Inflammatory macrophage treated with lipopolysaccharide for 4 hours (primary cell): ENCODE results near the gene RASSF10.

ENCODE experiments used
- DNase-seq: peaks from one replicate; pipeline ENCODE4 v3.0.0-alpha.2; 2020

The RASSF10 gene

DNA sequence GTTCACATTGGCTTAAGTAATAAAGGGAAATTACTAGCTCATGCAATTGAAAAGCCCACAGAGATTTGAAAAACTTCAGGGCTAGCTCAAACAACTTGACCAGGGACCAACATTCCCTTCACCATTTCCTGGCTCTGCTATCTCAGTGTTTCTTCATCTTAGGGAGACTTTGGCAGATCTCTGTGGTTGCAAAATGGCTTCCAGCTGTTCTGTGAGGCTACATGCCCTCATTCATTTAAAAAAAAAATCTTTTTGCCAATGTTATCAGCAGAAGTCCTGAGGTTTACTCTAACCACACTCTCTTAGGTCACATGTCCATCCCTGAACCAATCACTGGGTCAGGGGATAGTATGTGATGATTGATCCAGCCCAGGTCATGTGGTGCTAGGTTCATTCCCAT lies 13.9 kb upstream of the RASSF10 start:
- no peak for DNase-seq

DNA sequence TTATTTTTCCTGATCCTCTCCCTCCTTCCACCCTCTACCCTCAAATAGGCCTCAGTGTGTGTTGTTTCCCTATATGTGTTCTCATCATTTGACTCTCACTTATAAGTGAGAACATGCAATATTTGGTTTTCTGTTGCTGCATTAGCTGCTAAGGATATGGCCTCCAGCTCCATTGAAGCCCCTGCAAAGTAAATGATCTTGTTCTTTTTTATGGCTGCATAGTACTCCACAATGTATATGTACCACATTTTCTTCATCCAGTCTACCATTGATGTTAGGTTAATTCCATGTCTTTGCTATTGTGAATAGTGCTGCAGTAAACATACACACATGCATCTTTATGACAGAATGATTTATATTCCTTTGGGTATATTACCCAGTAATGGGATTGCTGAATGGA lies 13.3 kb upstream of the RASSF10 start:
- DNase-seq = no peak

DNA sequence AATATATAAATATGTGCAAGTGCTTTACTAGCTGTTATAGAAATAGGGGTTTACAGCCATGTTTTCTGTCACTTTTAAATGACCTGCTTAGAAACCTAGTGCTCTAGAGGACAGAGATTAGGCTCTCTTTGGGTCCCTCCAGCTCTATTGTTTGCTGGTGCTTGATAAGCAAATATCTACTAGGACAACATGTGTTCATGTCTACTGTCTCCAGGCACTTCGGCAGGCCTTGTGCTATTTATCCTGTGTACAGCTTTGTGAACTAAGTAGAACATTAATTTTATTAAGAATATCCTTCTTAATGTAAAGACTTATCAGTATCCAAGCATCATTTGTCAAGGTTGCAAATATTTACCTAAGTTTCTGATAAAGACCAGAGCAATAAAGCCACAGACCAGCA lies 11.9 kb upstream of the RASSF10 start:
- no peak for DNase-seq

DNA sequence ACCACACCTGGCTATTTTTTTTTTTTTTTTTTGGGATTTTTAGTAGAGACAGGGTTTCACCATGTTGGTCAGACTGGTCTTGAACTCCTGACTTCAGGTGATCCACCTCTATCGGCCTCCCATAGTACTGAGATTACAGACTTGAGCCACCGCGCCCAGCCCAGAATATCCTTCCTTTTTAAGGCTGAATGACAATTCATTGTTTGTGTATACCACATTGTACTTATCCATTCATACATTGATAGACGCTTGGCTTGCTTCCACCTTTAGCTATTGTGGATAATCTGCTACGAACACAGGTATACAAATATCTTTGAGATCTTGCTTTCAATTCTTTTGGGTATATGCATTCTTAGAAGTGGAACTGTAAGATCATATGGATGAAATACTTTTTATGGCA lies 10.8 kb upstream of the RASSF10 start:
- DNase-seq = no peak

DNA sequence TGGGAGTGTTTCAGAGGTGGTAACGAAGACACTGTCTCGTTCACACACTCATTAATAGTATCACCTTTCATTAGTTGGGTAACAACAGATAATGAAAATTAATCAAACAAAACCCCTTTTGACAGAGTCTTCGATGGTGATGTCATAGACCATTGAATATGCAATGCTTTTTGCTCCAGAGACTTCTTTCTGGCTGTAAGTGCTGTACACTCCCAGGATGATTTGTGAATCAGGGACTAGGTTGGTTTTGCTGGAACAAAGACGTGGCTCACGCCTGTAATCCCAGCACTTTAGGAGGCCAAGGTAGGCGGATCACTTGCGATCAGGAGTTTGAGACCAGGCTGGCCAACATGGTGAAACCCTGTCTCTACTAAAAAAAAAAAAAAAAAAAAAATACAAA lies 9.5 kb upstream of the RASSF10 start:
- DNase-seq = no peak

DNA sequence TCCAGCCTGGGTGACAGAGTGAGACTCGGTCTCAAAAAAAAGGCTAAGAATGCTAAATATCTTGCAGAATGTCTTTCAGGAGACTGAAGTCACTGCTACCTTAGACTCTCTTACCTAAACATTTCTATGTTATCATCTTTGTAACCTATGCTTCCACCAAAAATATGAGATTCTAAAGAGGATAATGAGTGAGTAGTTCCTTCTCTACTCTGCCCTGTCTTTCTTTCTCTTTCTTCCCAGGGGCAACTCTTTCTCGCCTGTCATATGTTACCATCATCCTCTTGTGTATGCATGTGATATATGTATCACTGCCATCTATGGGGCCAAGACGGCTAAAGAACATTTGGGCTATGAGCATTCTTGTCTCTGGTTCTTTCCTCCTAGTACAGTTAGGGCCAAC lies 9.0 kb upstream of the RASSF10 start:
- no peak for DNase-seq

DNA sequence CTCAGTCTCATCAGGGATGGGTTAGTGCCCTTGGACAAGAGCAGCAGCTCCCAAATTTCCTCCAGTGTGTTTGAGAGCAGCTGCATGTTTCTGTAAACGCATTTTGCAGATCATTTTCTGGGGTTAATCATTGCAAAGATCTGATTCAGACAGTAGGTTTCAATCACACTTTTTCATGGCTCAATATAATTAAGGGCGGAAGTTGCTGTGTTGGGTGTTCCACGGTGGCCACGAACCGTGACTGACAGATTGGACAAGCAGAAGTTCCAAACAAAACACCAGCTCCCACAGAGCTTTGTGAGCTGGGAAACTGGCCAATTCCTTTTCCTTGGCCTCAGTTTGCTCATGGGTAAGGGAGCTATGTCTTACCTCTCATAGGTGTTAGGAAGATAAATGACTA lies 8.4 kb upstream of the RASSF10 start:
- DNase-seq = no peak

DNA sequence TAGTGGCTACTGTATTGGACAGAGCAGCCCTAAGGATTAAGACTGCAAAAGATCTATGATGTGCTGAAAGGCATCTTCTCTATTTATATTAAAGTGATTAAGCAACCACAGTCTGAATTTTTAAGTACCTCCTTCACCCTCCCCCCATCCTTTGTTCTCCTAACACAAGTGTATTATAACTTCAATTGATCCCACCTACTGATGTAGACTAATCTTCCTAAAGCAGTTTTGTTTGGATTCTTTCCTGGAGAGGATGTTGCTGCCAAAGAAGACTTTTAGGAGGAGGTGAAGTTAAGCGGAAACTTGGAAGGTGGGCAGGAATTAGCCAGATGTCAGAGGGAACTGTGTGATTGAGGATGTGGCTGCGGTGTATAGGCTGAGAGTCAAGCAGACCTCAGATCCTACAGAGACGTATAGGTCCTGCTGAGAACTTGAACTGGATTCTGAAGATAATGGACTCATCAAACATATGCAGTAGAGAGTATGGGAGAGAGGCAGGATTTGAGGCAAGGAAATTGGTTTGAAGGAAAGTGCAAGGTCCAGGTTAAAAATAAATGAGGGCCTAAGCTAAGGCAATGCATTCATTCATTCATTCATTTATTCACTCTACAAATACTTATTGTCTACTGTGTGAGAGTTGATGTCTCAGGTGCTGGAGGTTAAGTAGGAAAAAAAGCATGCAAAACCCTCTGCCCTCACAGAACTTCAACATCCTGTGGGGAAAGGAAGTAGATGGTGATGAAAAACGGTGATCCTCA lies 5.2 kb upstream of the RASSF10 start:
- DNase-seq = no peak

DNA sequence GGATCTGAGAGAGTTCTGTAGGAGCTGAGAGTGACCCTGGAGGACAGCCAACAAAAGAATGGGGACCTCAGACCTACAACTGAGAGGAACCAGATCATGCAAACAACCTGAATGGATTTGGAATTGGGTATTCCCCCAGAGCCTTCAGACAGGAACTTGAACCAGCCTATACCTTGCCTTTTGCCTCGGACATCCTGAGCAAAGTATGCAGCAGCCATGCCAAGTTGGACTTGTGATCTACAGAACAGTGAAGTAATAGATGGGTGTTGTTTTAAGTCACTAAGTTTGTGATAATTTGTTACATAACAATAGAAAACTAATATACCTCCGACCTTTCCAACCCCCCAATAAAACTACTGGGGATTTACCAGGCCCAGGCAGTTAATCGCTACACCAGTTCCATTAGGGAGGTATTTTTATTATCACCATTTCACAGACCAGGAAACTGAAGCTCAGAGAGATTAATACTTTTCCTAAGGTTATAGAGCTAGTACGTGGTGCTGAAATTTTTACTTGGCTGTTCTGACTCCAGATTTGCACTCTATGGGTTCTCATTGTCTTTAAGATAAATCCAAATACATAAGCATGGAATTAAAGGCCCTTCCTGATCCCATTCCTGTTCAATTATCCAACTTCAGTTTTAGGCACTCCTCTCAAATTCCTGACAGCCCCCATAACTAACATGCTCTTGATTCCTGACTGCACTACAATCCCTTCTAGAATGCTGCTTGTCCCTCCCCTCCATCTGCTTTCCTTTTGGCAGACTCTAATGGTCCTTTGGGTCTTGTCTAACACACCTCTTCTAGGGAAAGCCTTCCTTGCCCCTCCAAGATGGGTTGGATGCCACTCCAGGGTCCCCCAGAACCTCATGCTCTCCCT lies 1.7 kb upstream of the RASSF10 start:
- DNase-seq = no peak

DNA sequence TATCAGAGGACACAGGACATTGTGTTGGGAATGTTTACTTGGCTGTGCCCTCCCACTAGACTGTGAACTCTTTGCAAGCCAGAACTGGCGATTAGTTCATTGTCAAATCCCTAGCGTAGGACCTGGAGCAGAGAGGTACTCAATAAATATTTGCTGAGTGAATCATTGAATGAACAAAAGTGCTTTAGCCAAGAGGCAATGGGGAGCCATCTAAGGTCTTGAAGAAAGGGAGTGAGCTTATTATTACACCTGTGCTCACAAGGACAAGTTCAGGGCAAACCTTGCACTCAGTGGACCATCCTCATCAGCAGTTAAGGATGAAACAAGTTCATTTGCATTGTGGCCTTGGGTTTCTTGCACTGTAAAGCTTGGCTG lies 1.1 kb upstream of the RASSF10 start:
- DNase-seq = no peak

DNA sequence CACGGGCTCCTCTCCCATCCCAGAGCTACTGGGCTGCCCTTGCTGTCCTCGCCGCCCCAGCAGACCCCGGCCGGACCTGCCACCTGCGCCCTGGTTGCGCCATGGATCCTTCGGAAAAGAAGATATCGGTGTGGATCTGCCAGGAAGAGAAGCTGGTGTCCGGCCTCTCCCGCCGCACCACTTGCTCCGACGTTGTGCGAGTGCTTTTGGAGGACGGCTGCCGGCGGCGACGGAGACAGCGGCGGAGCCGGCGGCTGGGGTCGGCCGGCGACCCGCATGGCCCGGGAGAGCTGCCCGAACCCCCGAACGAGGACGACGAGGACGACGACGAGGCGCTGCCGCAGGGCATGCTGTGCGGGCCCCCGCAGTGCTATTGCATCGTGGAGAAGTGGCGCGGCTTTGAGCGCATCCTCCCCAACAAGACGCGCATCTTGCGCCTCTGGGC lies 382 bp downstream of the RASSF10 start:
- DNase-seq = no peak

DNA sequence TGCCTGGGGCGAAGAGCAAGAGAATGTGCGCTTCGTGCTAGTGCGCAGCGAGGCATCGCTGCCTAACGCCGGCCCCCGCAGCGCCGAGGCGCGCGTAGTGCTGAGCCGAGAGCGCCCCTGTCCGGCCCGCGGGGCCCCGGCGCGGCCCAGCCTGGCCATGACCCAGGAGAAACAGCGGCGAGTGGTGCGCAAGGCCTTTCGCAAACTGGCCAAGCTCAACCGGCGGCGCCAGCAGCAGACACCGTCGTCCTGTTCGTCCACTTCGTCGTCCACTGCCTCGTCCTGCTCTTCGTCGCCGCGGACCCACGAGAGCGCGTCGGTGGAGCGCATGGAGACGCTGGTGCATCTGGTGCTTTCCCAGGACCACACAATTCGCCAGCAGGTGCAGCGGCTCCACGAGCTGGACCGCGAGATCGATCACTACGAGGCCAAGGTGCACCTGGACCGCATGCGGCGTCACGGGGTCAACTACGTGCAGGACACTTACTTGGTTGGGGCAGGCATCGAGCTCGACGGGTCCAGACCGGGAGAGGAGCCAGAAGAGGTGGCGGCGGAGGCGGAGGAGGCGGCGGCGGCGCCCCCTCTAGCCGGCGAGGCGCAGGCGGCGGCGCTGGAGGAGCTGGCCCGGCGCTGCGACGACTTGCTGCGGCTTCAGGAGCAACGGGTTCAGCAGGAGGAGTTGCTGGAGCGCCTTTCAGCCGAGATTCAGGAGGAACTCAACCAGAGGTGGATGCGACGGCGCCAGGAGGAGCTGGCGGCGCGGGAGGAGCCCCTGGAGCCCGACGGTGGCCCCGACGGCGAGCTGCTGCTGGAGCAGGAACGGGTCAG lies 1.0 kb downstream of the RASSF10 start:
- no peak for DNase-seq

DNA sequence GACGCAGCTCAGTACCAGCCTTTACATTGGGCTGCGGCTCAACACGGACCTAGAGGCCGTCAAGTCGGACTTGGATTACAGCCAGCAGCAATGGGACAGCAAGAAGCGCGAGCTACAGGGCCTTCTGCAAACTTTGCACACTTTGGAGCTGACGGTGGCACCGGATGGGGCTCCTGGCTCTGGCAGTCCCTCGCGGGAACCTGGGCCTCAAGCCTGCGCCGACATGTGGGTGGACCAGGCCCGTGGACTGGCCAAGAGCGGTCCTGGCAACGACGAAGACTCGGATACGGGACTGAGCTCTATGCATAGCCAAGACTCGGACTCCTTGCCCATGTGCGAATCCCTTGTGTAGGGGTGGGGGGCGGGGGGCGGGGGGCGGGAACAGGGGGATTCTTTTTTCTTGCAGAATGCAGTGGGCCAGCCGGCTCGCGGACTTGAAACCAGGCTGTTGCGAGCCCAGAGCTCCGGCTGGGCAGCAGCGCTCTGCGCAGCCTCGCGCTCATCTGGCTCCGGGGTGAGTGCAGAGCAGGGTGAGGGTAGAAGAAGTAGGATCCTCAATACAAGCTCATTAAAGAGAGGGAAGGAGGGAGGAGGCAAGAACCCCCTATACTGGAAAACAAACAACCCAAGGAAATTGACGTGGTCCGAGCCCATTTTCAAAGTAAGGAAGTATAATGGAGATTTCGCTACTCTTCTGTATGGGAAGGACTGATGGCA lies 1.8 kb downstream of the RASSF10 start:
- DNase-seq = no peak

DNA sequence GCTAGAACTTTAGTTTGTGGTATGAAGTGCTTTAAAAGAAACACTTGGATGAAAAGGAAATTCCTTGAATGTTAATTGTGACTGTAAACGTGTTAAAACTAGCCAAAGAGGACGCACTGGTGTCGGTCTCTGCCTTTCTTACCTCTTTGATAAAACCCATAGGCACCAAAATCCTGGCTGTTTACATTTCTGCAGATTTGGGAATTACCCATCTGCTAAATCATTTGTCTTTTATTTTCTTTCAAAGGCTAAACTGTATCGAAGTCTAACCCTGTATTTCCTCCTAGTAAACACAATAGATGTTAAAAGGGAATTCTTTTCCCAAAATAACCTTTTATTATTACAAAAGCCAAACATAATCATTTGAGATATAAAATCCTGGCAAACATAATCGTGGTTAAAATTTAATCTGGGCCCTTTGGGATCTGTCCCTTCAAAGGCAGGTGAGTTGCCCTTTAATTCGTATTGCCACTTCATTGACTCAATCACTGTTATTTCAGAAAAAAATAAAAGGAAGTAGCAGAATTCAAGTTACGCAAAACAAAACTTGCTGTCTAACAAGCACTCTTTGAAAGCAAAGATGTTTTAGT lies 2.4 kb downstream of the RASSF10 start:
- peak; percentile 16 for DNase-seq

DNA sequence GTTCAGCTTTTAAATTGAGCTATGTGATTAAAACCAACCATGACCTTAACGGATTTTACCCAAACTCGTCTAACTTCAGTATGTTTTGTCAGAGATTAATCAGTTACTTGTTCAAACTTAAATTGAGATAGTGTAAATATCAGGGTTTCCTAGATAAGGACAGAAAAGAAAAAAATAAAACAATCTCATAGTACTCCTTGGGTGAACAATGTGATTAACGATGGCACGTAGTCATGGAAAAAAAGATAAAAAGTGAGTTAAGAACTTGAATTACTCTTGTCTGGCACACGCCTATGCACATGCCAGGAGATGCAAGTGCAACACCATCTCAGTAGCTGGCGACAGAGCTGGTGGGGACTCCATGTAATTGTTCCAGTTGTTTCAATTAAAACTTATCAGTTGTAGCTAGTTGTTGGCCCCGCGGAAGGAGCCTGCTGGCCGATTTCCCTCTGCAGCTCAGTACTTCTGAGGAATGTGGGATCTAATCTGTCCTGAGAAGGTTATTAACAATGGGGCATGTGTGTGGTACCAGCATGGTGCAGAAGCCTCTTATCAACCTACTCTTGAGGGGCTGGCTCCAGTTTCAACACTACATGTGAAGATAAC lies 3.0 kb downstream of the RASSF10 start:
- DNase-seq = no peak

DNA sequence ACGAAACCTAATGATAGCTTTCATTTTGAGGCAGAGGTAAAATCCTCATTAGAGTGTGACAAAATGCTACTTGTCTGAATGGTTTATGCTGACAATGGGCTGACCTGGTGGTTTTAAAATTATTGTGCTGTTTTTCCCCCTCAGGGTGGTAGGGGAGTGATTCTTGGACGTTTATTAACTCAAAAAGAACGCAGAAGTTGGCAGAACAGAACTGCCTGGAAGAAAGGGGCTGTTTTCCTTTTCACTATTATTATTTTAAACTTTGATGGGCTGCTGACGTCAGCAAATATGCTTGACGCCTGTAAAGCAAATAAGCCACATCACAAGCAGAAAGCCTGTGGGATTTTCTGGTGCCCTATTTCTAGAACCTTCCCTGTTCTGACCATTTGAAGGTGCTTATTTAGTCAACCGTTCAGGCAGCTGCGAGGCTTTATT lies 4.0 kb downstream of the RASSF10 start:
- DNase-seq = no peak

DNA sequence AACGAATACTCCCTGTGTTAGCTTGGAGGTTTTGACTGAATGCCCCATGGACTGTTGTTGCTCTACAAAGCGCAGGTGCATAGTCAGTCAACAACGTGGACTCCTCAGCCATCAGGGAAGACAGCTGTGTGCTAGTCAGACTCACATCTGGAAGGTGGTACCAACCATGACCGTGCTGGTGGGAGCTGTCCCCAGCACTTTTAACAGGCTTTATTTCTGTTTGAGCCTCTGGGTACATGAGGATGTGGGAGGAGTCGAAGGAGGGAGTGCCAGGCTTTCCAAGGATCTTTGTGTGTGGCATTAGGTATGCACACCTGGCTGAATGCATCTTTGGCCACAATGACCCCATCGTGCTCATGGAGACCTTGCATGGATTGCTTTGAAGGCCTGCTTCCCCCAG lies 6.6 kb downstream of the RASSF10 start:
- no peak for DNase-seq

DNA sequence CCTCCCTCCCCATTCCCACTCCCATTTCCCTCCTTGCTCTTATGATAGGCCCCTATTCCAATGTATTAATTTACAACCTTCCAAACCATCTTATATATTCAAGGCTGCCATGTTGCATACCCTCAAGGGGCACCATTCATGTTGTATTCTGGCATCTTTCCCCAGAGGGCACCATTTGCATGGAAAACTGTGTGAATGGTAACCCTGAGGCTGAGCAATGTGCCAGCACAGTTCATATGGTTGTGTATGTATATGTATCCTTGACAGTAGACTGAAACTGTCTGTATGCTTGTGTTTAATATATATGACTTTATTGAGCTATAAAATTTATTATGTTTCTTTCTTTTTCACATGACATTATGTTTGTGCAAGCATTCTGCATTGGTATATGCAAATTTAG lies 7.3 kb downstream of the RASSF10 start:
- no peak for DNase-seq

DNA sequence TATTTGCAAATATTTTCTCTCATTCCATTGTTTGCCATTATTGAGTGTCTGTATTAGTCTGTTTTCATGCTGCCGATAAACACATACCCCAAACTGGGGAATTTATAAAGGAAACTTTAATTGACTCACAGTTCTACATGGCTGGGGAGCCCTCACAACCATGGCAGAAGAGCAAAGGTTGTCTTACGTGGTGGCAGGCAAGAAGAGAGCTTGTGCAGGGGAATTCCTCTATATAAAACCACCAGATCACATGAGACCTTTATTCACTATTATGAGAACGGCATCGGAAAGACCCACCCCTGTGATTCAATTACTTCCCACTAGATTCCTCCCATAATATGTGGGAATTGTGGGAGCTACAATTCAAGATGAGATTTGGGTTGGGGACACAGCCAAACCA lies 10.2 kb downstream of the RASSF10 start:
- DNase-seq = no peak

DNA sequence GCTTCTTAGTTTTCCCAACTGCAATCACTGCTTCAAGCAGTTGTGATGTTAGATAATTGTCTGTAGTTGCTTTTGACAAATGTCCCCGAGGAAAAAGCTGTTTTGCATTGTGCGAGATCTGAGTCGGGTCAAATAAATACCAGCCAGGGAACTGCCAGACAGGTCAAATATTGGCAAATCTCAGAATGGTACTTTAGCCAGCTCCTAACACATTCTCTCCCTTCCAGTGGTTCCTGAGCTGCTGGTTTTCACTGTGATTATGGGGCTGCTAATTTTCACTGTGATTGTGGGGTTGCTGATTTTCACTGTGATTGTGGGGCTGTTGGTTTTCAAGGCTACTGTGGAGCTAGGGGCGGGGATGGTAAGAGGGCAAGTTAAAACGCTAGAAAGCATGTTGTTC lies 14.3 kb downstream of the RASSF10 start:
- DNase-seq = no peak

DNA sequence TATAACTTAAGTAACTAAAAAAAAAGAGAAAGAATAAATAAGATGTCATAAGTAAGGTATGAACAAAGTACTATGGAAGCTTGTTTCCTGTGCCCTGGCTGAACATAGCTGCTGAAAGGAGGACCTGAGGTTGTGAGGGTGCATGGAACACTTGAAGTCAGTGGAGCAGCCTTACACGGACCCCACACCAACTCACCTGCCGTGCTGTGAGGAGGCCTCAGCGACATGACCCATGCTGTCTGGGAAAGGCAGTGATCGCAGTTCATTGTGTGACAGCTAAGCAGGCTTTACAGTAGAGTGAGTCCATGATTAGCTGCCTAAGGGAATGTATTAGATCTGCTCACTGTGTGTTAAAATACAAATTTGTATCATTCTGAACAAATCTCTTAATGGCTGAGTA lies 17.6 kb downstream of the RASSF10 start:
- DNase-seq = no peak

DNA sequence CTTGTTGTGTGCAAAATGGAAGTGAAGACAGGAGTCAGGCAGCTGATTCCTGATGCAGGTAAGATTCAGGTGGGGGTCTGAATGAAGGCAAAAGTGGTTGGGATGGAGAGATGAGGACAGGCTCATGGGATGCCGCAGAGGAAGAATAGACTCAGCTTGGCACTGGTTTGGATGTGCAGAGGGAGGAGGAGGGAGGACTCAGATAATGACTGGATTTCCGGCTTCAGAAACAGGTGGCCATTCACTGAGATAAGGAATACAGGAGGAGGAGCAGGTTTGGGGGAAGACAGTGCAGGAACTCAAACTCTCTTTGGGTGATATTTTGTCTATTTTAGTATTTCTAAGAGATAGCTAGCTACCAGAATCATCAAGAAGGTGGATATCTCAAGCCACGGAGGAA lies 19.2 kb downstream of the RASSF10 start:
- no peak for DNase-seq
